ENCODE data around the gene CARNS1. TPM values are rescaled to one million over a fixed set of nuclear protein-coding genes. Genes with fewer than 3 reads are reported as not detected.
A peak's percentile ranks its signal among the peaks of the same experiment; 100 is the strongest.

CARNS1 gene
- total and polyA plus RNA-seq, 9 of the 15 experiments (the other 6 are each of a cell fraction or from before 2014, with no cell fraction given) = 0.01 to 0.18 (median 0.06) TPM; not detected in 3

- TF ChIP-seq RERE (CRISPR knock-in tag; IDR thresholded peaks at IDR 0.05; ENCODE audit: borderline replicate concordance) (no peak), ARNT (IDR thresholded peaks at IDR 0.05) (no peak; a peak in 1 of 4 replicates), GTF3C2 (IDR thresholded peaks at IDR 0.05; ENCODE audit: borderline replicate concordance, extremely low read depth, insufficient read length) (no peak), NFIC (IDR thresholded peaks at IDR 0.05) (peak; percentile 19; the same call in 1 of the 2 replicates), TEAD1 (CRISPR knock-in tag; IDR thresholded peaks at IDR 0.05) (peak in 1 of 2 experiments; percentile 78; a peak in 1 of 4 replicates), CEBPZ (IDR thresholded peaks at IDR 0.05; ENCODE audit: borderline replicate concordance, low read depth, low read length) (no peak), ZBTB26 (CRISPR knock-in tag; IDR thresholded peaks at IDR 0.05) (peak; percentile 45; the same call in 1 of the 2 replicates), TAL1 (IDR thresholded peaks at IDR 0.05) (no peak), TCF7 (IDR thresholded peaks at IDR 0.05; ENCODE audit: borderline replicate concordance) (no peak)
Observed at GRCh38 chr11:67373648-67374570, 41.6 kb upstream of the CARNS1 start (continued).

Data from K562 (cell line).